ENCODE results near the gene FASTK.
"Not testable (repeated sequence)": the region's sequence is repeated elsewhere in the genome, so short reads cannot be mapped to it uniquely, and the experiment has no call there.

Gene FASTK

DNA sequence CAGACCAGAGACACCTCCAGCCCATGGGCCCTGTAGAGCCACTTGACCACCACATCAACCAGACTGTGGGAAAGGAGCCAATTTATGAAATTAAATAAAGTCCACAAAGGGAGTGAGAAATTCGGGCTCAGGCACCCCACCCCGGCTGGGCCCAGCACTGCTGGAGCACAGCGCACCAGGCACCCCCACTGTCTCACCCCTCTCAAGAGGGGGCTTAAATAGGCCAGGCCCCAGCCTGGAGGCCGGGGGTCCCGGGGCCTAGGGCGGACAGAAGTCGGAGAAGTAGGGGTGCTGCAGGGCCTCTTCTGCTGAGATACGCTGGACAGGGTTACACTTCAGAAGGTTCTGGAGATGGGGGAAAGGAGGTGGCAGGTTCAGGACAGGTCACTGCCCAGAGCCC, 26.9 kb downstream of the FASTK start:
- DNase-seq (ENCODE audit: low read depth in 4 of 4, low spot score in 1 of 4) = no peak

DNA sequence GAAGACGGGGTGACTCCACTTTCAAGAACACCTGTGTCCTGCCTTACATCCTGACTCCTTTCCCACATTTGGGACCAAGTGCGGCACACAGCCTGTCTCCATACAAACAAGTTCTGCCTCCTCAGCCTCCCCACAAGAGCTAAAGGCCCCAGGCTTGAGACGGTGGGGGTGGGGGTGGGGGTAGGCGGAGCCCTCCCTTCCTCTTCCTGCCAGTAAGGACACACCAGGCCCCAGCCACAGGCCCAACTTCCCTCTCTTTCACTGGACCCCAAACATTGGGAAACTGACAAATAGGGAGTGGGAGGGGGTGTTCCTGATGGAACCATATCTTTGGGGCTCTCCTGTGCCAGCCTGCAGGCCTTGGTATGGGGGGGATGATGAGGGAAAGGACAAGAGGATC, 27.5 kb downstream of the FASTK start:
- no peak for DNase-seq (ENCODE audit: low read depth in 4 of 4, low spot score in 1 of 4)

DNA sequence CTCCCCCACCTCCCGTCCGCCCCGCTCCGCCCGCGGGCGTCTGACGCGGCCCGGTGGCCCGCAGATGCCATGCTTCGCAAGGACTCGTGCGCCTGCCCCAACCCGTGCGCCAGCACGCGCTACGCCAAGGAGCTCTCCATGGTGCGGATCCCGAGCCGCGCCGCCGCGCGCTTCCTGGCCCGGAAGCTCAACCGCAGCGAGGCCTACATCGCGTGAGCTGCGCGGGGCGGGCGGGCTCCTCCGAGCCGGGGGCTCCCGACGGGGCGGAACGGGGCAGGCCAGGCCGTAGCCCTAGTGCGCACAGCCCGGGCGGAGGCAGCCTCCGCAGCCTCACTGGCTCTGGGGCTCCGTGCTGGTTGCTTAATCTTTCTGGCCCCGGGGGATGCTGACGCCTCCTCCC, 29.5 kb downstream of the FASTK start:
- peak in 2 of 4 experiments; percentile 33 to 44 for DNase-seq (ENCODE audit: low read depth in 4 of 4, low spot score in 1 of 4)

DNA sequence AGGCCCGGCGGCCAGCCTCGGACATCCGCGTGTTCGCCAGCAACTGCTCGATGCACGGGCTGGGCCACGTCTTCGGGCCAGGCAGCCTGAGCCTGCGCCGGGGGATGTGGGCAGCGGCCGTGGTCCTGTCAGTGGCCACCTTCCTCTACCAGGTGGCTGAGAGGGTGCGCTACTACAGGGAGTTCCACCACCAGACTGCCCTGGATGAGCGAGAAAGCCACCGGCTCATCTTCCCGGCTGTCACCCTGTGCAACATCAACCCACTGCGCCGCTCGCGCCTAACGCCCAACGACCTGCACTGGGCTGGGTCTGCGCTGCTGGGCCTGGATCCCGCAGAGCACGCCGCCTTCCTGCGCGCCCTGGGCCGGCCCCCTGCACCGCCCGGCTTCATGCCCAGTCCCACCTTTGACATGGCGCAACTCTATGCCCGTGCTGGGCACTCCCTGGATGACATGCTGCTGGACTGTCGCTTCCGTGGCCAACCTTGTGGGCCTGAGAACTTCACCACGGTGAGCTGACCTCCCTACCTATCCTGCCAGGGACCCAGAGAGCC, 31.6 kb downstream of the FASTK start:
- no peak for DNase-seq (ENCODE audit: low read depth in 4 of 4, low spot score in 1 of 4)

DNA sequence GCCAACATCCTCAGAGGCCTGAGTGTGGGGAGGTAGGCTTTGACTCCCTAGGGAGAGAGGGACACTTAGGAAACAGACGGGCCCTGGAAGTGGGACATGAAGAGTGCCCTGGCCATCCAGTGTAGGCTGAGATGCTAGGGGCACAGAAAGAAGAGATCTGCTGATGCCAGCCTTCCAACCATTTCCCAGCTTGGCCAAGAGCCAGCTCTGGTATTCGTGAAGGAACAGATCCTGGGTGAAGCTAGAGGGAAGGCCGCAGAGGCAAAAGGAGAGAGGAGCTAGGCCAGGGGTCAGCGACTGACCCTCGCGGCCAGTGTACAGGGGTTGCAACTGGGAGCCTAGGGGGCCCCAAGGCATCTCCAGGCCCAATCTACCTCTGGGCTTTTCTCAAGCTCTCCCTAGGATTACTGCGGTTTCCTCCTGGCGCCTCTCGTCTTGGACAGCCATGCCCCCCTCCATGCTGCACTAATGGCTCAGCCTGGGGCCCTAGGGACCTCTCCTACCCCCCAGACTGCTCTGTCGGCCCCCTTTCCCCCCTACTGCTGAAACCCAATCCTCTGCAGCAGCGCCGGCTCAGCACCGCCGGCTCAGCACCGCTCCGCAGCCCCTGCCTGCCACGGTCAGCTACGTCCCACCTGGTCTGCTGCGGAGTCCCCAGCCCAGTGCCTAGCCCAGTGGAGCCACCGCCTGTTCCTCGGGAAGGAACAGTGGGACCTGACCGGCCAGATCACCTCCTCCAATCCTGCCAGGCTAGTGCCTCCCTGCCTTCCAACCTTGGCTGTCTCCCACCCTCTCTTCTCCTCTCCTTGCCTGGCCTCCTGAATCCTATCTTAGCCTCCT, 32.4 kb downstream of the FASTK start, which contains the start of gene ASIC3:
ASIC3 (plus strand) TSS at position 556 of the 840 bp plus-strand sequence. CDS start 355 bp downstream, outside the sequence.
- DNase-seq (ENCODE audit: low read depth in 4 of 4, low spot score in 1 of 4) = no peak

DNA sequence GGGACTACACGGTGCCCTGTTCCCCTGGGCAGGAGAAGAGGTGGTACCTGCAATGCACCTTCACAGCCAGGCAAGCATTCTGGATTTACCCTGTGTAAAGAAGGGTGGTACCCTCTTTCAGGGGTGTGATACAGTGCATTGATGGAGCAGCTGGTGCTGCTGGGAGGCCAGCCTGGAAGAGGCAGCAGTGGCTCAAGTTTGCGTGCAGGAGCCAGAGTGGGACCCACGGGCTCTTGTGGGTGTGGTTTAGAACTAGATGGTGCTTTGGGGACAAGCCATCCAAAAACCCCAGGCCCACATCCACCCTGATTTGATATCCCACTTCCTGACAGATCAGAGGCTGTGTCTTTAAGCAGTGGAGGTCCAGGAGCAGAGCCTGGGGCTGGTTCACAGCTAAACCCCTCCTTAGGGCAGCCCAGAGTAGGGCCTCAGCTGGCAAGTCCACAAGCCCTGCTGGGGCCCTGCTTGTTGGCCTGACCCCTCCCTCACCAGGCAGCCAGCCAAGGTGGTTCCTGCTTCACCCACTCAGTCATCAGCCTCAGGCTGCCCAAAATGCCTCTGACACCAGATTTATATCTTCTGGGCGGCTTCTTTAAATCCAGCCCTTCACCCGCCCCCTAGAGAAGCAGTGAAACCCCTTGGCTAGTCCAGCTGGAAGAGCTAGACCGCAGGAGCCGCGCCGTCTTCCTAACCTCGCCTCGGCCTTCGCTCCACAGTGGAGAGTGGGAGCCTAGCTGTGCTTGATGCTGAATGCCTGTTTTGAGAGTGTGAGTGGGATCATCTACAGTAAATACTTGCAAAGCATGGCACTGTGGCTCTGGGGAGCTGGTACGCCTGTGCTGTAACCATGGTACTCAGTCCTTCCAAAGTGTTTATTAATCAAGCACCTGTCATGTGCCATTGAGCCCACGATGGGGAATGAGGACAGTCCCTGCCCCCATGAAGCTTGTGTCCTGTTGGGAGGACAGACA, 33.7 kb downstream of the FASTK start:
- DNase-seq (ENCODE audit: low read depth in 4 of 4, low spot score in 1 of 4) = no peak

DNA sequence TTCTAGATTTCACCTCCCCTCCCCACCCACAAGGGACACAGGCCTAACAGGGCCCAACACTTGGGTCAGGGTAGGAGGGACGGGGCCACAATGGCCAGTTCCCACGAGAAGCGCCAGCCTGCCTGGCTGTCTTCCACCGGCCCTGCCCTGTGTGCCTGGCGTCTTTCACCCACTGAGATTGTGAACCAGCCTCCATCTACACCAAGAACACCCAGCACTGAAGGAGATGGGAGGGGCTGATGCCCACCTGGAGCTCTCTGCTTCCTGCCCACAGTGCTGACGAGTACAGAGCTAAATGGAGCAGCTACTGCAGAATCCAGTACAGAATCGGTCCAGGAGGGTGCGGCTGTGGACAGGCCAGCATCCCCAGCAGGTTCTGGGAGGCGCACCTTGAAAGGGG, 34.6 kb downstream of the FASTK start:
- no peak for DNase-seq (ENCODE audit: low read depth in 4 of 4, low spot score in 1 of 4)

DNA sequence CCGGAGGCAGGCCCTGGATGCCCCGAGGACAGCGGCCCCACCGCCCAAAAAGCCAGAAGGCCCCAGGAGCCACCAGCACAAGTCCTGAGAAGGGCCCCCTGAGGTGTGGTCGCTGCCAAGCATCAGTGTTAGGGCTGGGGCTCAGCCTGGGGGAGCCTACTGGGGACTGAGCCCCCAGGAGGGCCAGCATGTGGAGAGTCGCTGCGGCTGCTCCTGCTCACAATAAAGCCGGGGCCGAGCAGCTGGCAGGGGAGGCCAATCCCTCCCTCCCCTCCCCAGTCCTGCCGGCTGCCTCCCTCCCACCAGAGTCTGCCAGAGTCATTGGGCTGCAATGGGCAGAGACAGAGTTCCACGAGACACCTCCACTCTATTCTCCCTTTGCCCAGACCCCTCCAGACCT, 35.3 kb downstream of the FASTK start:
- no peak for DNase-seq (ENCODE audit: low read depth in 4 of 4, low spot score in 1 of 4)

DNA sequence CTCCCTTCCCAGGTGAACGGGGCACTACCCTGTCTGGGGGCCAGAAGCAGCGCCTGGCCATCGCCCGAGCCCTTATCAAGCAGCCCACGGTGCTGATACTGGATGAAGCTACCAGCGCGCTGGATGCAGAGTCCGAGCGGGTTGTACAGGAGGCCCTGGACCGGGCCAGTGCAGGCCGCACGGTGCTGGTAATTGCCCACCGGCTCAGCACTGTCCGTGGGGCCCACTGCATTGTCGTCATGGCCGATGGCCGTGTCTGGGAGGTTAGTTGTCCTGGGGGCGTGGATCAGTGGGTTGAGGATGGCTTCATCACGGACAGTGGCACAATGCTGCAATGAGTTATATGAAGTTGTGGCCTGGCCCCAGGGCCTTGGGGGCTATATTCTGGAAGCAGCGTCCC, 36.6 kb downstream of the FASTK start:
- DNase-seq (ENCODE audit: low read depth in 4 of 4, low spot score in 1 of 4) = no peak

DNA sequence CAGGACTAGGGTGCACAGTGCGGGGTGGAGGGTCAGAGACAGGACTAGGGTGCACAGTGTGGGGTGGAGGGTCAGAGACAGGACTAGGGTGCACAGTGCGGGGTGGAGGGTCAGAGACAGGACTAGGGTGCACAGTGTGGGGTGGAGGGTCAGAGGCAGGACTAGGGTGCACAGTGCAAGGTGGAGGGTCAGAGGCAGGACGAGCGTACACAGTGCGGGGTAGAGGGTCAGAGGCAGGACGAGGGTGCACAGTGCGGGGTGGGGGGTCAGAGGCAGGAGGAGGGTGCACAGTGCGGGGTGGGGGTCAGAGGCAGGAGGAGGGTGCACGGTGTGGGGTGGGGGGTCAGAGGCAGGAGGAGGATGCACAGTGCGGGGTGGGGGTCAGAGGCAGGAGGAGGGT, 37.2 kb downstream of the FASTK start:
- DNase-seq (ENCODE audit: low read depth in 4 of 4, low spot score in 1 of 4) = not testable (repeated sequence)

DNA sequence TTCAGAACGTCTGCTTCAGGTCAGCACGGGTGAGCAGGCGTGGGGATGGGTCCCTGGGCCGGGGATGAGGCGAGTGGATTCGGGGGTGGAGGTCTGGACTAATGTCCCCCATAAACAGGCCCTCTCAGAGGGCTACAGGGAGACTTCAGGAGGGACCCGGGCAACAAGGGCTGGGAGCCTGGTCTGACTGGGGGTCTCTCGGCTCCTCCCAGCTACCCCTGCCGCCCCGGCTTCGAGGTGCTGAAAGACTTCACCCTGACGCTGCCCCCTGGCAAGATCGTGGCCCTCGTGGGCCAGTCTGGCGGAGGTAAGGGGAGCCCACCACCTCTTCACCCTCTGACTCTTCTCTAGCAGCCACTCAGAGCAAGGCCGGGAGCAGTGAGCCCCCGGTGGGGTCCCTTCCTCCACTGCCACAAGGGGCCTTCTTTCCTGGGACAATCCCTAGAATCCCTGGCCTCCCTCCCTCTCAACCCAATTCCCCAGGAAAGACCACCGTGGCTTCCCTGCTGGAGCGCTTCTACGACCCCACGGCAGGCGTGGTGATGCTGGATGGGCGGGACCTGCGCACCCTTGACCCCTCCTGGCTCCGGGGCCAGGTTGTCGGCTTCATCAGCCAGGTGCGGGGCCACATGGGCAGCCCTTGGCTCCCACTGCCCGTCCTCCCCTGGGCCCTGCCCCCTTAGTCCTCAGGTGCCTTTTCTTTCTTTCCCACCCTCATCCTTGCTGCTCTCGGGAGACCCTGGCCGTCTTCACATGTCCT, 39.8 kb downstream of the FASTK start:
- no peak for DNase-seq (ENCODE audit: low read depth in 4 of 4, low spot score in 1 of 4)

DNA sequence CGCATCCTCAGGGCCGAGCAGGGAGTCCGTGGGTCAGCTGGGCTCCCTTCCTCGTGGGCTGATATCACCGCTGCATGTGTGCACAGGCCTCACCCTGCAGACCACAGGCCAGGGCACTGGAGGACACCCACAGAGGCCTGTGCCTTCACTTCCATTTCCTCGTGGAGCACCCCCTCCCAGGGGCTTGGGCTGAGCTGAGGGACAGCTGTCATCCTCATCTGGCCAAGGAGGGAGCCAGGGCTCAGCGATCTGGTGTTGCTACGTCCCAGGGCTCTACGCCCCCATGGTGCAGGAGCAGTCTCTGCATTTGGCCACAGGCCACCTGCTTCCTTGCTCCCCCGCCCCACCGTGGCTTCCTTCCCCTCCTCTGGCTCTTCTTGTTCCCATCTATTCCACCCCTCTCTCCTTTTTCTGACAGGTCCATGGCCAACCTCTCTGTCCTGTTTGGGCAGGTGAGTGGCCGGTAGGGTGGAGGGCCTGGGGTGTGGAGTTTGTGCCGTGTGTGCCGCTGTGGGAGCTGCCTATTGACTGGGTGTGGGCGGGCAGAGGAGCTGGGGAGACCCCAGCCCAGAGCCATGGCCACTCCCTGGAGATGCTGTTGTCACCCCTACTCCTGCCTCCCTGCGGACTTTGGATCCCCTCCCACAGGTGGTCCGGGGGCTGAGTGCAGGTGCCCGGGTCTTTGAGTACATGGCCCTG, 40.6 kb downstream of the FASTK start:
- no peak for DNase-seq (ENCODE audit: low read depth in 4 of 4, low spot score in 1 of 4)

DNA sequence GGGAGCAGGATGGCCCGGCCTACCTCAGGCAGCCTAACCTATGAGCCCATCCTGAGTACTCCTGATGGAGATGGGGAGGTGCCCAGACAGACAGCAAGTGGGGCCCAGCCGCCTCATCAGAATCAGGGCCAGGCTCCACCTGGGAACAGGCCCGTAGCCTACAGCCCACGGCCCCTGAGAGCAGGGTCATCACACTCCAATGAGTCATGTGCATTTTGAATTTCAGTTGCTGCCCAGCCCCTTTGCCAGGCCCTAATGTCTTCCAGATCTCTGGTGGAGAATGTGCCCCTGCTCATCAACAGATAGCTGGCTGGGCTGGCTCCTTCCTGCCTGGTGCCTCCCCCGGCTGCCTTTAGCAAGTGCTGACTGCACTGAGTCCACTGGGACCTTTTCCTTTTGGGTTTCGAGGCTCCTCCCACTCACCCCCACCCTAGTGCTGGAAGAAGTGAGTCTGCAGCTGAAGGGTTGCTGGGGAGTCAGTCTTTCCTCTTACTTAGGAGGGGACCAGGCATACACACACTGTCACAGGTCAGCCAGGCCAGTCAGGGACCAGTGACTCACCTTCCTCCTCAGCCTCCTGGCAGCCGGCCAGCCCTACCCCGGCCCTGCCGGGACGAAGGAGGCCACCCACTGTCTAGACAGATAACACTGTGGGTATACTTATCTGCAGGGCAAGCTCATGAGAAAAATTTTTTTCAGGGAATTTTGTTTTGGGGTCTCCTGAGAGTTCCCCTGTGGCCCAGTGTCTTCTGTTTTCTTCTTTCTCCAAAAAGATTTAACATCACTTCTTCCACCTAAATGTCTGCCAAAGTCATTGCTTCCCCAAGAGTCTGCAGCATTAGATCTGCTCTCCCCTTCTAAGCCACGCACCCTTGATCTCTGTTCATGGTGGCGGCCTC, 41.4 kb downstream of the FASTK start:
- peak in 3 of 4 experiments; percentile 36 to 84 (median 57) for DNase-seq (ENCODE audit: low read depth in 4 of 4, low spot score in 1 of 4)

DNA sequence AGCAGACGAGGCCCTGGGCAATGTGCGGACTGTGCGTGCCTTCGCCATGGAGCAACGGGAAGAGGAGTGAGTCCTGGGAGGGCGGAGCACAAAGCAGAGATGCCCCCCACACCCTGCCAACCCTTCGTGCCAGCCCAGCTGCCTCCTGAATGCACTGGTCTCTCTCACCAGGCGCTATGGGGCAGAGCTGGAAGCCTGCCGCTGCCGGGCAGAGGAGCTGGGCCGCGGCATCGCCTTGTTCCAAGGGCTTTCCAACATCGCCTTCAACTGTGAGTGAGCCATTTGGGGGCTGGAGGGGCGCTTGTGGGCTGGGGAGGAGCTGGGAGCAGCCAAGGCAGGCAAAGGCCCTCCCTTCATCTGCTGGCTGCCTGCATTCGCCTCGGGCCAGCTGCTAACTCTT, 44.7 kb downstream of the FASTK start:
- no peak for DNase-seq (ENCODE audit: low read depth in 4 of 4, low spot score in 1 of 4)

DNA sequence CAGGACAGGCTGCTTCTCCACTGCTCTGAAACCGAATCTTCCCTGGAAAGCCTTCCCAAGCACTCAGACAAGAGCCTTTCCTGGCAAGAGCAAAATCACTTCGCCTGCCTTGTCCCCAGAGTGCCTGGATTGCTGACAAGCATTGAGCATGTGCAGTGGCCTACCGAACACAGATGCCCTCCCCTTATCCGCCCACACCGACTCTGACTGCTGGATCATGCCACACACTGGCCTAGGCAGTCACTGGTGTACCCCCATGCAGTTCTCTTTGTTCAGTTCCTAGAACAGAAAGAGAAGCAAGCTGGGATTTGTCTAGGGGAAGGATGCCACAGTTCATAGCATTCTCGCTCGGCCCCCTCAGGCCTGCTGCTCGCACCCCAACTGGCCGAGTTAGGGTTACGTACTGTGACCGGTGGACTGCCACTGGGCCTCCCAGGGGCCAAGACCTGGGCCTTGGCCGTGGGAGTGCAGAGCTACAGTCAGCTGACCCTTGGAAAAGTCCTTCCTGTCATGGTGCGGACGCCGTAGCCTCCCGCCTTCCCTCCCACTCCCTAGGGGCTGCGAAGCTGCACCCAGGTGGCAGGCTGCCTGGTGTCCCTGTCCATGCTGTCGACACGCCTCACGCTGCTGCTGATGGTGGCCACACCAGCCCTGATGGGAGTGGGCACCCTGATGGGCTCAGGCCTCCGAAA, 45.4 kb downstream of the FASTK start:
- no peak for DNase-seq (ENCODE audit: low read depth in 4 of 4, low spot score in 1 of 4)

DNA sequence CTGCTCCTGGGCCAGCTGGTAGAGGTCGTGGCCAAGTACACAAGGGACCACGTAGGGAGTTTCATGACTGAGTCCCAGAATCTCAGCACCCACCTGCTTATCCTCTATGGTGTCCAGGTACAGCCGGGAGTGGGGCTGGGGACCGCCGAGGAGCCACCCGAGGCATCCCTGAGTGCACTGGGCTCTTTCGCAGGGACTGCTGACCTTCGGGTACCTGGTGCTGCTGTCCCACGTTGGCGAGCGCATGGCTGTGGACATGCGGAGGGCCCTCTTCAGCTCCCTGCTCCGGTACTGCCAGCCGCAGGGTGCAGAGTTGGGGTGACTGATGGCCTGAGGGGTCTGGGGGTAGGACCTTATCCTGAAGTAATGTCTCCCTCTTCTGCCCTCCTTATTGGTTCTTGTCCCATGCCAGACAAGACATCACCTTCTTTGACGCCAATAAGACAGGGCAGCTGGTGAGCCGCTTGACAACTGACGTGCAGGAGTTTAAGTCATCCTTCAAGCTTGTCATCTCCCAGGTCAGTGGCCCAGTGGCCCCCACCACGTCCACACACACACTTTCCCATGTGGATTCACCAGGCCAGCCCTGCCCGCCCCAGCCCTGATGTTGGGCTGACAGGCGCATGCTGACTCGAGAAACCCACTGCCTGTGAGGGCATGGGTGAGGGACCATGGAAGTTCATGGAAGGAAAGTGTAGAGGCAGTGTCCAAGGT, 46.1 kb downstream of the FASTK start:
- no peak for DNase-seq (ENCODE audit: low read depth in 4 of 4, low spot score in 1 of 4)

DNA sequence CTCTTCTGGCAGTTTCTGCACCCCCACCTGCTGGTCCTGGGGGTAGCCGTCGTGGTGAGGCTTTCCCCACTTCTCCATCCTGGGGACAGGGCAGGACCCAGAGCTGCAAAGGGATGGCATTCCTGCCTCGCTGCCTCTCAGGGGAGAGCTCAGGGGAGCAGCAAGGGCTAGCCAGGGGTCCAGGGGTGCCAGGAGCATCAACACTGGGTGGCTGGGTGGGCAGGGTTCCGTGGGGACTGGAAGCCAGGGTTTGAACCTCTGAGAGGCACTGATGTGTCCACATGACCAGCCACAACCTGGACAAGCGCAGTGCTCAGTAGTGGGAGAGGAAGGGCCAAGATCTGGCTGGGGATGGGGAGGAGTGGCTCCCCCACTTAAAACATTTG, 46.8 kb downstream of the FASTK start:
- DNase-seq (ENCODE audit: low read depth in 4 of 4, low spot score in 1 of 4) = no peak

Measured in stimulated activated CD4-positive, alpha-beta T cell treated with anti-CD3 and anti-CD28 coated beads, Interleukin-1b, Interleukin-23, amount 100 ng/mL, for 24 hours (primary cell).